GM21786 (cell line): Measurements from ENCODE around the gene FAM110D.

ENCODE experiments used
- ATAC-seq: cut with Tn5 transposase; IDR thresholded peaks from one replicate; pipeline ENCODE4 v1.9.1; 2021; ENCODE audit not compliant: unreplicated experiment

The FAM110D gene

DNA sequence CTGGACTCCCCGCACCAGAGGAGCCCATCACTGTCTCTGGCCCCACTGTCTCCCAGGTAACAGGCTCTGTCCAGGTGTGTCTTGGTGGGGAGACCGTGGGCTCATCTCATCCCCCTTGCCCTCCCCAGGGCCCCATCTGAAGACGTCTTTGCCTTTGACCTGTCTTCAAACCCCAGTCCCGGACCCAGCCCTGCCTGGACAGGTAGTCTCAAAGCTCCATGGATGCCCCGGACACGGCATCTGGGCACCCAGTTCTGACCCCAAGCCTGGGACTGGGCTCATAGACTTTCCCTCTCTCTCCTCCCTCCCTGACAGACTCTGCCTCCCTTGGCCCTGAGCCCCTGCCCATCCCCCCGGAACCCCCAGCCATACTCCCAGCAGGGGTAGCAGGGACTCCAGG is 25.2 kb downstream of the FAM110D start:
- no peak for ATAC-seq

DNA sequence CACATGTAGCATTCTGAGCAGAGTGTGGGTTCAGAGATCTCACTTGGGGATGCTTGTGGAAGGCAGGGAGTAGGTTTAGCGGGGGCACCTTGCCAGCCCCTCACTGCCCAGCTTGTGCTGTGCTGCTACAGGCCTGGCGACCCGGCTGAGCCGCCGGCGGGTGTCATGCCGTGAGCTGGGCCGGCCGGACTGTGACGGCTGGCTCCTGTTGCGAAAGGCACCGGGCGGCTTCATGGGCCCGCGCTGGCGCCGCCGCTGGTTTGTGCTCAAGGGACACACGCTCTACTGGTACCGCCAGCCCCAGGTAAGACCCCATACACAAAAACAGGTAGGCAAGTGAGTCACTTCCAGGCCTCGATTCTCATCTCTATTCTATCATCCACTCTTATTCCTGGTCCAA is 26.0 kb downstream of the FAM110D start:
- ATAC-seq: no peak

DNA sequence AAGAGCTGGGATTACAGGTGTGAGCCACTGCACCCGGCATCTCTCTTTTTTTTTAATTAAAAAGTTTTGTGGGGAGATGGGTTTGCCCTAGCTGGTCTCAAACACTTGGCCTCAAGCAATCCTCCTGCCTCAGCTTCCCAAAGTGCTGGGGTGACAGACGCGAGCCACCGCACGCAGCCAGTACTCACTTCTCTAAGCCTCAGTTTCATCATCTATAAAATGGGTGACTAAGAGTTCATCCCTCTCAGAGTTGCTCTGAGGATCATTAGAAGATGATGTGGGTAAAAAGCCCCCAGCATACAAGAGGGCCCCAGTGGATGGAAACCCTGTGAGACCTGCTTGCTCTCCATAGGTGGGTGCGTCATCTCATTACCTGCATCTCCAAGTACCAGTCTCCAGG is 29.0 kb downstream of the FAM110D start:
- no peak for ATAC-seq

GRCh38 chr1:26188477-26188876 is 29.6 kb downstream of the FAM110D start:
- ATAC-seq: no peak

DNA sequence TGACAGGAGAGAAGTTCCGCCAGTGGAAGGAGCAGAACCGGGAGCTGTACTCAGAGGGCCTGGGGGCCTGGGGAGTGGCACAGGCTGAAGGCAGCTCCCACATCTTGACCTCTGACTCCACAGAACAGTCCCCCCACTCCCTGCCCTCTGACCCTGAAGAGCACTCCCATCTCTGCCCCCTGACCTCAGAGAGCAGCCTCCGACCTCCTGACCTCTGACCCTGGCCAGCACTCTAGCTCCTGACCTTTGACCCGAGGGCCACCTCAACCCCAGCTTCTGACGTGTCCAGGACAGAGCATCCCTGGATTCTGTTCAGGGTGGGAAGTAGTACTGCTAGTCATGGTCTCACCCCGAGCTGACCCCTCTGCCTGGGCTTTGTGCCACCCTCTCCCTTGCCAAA is 30.5 kb downstream of the FAM110D start:
- ATAC-seq: no peak

GRCh38 chr1:26189751-26190275 is 30.9 kb downstream of the FAM110D start:
- ATAC-seq: no peak

DNA sequence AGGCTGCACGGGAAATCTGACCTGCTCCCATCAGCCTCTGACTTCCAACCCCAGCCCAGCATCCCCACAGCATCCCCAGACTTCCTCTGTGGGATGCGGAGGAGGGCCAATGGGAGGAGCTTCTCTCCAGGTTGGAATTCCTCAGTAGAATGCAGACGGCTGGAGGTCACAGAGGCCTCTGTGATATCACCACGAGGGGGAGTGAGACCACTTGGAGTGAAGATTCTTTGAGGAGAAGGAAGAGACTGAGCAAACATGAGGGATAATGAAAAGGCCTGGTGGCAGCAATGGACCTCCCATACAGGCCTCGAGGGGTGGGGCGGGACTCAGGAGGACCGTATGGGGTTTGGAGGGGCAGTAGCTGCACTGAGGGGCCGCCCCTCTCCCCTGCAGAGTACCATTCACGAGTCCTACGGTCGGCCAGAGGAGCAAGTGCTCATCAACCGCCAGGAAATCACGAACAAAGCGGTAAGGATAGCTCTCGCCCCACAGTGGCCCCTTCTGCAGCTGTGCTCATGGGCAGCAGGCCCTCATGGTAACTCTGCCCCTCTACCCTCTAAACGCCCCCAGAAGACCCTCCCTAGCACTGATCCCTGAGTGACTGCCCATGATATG is 31.6 kb downstream of the FAM110D start, which contains the start of gene CATSPER4:
CATSPER4 (plus strand) TSS at position 230 of the 615 bp plus-strand sequence; CDS start at position 256, 26 bp downstream.
- ATAC-seq: no peak

GRCh38 chr1:26191739-26192138 is 32.9 kb downstream of the FAM110D start:
- ATAC-seq: no peak

- ATAC-seq: no peak
Observed at GRCh38 chr1:26195805-26196204, 36.9 kb downstream of the FAM110D start.

- no peak for ATAC-seq
Observed at GRCh38 chr1:26197301-26197700, 38.4 kb downstream of the FAM110D start.

DNA sequence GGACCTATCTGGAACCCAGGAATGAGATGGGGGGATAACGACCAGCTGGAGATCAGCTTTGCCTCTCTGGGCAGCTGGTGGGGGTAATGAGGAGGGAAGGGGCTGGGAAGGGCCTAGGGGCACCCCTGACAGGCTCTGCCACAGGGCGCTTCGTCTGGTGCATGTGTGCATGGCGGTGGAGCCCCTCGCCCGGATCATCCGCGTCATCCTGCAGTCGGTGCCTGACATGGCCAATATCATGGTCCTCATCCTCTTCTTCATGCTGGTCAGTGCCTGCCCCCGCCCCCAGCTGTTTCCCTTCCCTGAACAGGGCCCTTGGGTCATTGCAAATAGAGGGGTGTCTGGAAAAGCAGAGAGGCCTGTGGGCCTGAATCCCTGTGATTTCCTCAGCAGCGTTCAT is 38.9 kb downstream of the FAM110D start:
- no peak for ATAC-seq

- ATAC-seq: no peak
Observed at GRCh38 chr1:26200413-26200812, 41.5 kb downstream of the FAM110D start.

GRCh38 chr1:26203642-26204318 is 44.9 kb downstream of the FAM110D start:
- ATAC-seq: no peak

GRCh38 chr1:26210147-26210870 is 51.4 kb downstream of the FAM110D start:
- ATAC-seq: no peak

- ATAC-seq: no peak
Observed at GRCh38 chr1:26212726-26213125, 53.8 kb downstream of the FAM110D start.

DNA sequence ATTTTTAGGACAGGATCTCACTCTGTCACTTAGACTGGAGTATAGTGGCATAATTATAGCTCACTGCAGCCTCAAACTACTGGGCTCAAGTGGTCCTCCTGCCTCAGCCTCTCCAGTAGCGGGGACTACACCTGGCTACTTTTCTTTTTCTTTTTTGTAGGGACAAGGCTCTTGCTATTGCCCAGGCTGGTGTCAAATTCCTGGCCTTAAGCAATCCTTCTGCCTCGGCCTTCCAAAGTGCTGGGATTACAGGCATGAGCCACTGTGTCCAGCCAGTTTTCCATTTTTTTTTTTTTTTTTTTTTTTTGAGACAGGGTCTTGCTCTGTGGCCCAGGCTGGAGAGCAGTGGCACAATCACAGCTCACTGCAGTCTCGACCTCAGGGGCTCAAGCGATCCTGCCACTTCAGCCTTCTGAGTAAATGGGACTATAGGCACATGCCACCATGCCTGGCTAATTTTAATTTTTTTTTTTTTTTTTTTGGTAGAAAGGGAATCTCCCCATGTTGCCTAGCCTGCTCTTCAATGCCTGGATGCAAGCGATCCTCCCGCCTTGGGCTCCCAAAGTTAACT is 54.5 kb downstream of the FAM110D start:
- ATAC-seq: no peak
